GM03348 (cell line): Measurements from ENCODE around the gene SNX8.

Experiments
- DNase-seq: peaks from one replicate; pipeline ENCODE4 v3.0.0; 2012; ENCODE audit warnings: low spot score

Gene SNX8

DNA sequence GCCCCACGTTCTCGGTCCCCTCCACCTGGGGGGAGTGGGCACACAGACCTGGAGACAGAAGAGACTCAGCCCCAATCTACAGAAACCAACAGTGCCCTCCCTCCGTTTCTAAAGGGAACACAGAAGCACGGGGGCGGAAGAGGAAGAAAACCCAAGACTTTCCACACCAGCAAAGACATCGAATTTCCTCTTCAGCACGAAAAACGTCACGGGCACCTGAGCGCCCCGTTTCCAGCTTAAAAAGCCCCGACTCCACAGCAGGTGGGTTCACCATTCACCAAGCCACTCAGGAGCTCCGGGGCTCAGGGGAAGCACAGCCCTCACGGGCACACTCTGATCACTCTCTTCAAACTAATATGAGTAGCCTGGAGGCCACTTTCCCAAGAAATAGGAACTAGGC lies 52.6 kb downstream of the SNX8 start:
- no peak for DNase-seq

DNA sequence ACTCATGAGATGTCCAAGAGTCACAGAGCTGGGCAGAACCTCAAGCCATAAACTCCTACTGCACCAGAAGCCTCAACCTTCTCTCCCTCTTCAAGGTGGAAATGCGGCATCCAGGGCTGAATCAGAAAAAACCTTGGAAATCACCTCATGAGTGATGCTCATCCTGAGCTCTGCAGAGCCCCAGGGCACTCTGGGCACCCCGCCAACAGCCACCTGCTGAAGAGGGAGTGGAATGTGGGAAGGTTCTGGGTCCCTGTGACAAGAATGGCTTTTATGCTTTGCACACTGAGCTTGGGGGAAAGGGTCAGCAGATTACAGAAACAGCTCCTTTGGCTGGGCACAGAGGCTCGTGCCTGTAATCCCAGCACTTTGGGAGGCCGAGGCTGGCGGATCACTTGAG lies 53.4 kb downstream of the SNX8 start:
- DNase-seq = no peak

DNA sequence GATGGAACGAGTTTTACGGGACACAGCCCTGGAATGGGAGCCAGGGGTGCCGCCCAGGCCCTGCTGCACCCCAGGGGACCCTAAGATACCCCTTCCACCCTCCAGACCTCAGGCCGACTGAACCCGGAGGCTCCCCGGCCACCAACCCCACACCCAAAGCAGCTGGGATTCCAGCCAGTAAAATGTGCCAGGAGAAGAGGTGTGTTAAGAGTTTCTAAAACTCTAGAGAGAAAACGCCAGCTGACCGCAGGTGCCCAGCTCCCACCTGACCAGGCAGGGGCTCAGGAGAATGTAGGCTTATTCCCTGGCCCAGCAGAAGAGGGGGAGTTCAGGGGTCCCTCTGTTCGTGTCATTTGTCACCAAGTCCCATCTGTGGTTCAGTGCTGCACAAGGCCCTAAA lies 54.8 kb downstream of the SNX8 start:
- DNase-seq = no peak

DNA sequence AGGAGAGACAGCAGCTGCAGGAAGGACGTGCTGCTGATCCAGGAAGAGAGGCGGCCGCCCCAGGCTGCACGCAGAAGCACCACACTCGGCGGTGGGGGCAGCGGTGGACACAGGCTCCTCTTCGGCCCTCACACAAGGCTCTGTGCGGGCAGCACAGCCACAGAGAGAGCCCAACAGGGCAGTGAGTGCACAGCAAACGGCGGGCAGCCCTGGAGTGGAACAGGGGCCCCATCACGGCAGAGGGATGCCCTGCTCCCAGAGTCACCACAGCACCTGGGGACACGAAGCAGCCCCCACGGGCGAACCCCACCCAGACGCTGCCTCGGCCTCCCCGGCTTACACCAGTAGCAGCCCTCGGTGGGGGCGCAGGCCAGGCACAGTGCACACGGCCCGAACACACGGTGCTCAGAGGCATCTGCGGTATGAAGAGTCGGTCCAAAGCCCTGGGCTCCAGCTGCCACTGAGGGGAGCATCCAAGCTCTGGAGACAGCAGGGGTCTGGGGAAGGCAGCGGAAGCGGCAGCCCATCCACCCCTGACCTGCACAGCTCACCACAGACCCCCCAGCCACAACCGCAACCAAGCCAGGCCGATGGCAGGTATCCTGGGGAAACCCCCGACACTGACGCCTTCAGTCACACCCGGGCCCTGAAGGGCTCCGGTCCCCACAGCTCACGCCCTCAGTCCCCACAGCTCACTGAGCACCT lies 55.4 kb downstream of the SNX8 start:
- DNase-seq = no peak

DNA sequence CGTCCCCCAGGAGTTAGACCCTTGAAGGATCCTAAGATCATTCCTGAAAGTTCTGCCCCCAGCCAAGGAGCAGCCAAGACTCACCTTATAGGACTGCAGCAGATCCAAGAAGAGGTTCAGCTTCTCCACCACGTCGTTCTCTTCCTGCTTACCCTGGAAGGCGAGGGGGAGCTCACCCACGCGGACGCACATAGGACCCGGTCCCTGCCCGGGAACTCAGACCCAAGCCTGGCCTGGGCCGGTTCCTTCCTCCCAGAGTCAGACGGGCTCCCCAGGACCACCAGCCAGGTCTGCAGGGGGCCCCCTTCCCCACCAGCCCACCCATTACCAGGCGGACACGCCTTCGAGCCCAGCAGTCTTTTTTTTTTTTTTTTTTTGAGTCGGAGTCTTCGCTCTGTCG lies 56.6 kb downstream of the SNX8 start:
- DNase-seq = no peak

DNA sequence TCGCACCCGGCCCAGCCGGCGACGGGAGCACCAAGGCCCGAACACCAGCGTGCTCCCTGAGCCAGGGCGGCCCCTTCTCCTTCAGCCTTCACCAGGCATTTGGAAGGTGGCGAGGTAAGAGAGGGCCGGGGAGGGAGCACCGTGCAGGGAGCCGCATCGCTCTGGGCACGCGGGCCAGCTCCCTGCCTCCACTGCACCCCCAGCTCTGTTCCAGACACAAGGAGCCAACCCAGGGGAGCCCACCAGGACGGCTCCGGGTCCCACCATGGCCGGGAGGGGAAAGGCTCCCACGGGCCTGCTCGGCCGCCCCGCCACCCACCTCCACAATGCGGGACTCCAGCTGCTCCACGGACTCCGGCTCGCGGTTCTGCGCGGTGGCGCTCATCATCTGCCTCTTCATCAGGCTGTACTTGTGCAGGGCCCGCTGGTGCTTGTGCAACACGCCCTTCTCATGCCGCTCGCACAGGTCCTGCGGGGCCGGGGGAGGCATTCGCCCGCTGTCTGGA lies 57.1 kb downstream of the SNX8 start:
- no peak for DNase-seq

DNA sequence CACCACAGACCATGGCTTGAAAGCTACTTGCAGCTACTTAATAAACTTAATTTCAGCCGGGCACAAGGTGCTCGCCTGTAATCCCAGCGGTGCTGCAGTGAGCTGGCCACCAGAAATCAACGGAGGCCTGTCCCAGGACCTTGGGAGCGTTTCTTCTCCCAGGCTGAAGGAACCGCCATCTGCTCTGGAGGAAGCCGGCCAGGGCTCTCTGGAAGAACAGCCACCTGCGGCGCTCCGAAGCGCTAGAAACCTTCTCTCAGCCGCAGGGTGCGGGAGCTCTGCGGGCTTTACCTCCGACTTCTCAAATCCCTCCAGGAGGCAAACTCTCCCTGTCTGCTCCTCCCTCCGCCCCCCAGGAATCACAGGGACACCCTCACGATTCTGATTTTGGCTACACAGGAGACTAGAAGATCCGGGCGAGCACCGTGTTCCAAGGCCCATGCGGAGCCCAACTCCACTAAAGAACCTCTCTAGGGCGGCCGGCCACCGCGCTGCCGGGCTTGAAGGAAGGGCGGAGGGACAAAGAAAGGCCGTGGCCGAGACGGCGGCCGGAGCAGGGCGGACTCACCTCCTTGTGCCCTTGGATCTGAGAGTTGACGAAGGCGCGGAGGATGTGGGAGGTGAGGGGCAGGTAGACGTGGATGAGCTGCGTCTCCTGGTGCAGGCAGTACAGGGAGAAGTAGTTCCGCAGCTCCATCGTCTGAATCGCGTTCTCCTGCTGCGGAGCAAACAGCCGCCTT lies 57.8 kb downstream of the SNX8 start:
- DNase-seq = no peak

DNA sequence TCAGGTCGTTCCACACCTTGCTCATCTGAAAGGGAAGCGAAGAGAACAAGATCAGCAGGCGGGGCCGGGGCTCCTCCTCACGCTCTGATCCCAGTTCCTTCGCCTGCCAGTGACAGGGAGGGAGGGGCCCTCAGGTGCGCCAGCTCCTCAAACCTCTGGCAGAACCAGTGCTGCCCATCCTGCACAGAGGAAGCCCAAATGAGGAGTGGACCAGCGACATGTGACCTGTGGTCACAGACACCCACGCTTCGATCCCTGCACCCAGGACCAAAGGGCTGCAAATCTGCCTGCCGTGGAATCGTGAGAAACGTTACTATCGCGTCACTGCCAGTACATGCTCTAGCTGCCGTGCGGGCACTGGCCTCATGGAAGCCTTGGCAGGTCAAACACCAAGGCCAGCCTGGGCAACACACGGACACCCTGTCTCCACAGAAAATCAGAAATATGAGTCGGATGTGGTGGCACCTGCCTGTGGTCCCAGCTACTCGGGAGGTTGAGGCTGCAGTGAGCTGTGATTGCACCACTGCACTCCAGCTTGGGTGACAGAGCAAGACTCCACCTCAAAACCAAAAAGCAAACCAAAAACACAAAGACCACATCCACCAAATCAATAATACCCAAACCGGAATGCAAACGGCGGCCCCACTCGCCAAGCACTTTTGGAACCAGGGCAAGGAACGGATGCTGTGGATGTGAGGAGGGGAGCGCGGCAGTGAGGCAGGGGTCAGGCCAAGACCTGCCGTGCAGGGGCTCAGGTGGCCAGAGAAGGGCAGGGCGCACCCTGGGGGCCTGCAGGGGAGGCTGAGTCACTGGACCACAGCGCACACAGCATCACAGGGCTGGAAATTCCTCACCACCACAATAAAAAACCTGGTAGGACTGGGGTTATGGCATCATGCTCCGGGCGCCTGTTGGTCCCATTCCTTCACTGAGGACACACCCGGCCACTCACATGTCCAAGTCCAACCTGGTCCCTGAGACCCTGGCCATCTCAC lies 58.8 kb downstream of the SNX8 start:
- no peak for DNase-seq

DNA sequence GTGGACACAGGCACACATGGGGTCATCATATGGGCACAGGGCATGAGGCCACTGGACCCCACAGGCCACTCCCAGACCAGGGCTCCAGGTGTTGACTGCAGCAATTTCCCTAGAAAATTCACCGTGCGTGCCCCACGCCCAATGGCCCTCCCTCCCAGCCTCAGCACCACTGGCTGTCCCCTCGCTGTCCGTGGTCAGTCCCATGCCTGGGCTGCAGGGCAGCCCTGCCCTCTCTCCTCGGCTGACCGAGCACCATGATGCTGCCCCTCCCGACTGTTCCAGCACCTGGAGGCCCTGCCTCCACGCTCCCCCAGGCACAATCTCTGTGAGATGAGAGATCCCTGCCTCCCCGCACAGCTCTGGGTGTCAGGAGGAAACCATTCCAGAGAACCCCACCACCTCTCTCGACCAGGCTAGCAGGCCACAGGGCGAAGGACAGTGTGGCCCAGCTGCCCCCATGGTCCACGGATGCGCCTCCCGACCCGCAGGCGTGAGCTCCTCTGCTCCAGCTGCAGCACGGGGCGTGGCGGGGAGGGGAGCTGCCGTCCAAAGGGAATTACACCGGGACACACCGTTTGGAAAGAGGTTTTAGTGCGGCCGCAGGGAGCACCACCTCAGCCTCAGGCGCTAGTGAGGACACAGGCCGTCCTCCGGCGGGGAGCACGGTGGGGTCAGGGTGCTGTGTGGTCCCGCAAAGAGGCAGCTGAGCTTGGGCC lies 59.7 kb downstream of the SNX8 start:
- DNase-seq = no peak

DNA sequence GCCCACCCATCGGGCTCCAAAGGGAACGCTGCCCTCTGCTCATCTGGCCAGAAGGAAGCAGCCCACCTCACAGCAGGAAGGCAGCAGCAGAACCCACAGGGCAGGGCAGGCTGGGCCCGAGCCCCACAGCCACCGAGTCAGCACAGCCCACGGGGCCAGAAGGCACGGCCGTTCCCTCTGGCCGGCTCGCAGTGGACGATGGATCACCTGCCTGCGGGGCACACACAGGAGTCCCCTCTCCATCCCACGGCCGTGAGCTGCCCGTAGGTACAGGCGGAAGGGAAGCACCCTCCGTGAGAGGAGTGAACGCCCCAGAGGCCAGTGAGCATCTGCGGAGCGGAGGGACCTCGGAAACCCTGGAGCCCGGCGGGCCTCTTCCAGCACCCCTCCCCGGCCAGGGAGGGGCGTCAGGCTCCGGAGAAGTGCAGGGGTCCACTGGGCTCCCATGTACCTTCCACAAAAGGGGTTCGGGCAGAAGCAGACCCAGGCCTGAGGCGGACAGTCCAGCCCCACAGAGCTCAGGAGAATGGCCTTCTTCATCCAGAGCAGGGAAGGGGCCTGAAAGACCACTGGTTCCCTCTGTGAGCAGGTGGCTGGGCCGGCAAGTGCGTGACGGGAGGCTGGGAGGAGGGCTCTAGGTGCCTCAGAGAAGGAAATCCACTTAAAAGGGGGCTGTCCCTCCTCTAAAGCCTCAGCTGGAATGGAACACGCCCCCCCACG lies 60.6 kb downstream of the SNX8 start:
- no peak for DNase-seq

DNA sequence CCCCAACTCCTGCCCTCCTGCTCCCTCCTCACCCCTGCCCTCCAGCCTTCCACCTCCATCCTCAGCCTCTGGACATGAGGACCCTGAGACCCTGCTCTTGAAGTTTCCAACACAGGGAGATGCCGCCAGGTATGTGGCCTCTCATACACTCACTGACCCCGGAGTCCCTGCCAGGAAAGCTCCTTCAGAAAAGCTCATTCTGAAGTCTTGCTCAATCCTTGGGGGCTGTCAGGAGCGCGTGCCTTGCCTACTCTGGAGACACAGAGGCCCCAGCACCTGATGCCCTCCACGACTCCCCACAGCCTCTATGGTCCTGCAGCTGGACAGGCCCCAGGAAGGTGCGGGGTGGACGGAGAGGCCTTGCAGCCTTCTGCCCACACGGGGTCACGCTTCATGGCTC lies 61.2 kb downstream of the SNX8 start:
- no peak for DNase-seq

DNA sequence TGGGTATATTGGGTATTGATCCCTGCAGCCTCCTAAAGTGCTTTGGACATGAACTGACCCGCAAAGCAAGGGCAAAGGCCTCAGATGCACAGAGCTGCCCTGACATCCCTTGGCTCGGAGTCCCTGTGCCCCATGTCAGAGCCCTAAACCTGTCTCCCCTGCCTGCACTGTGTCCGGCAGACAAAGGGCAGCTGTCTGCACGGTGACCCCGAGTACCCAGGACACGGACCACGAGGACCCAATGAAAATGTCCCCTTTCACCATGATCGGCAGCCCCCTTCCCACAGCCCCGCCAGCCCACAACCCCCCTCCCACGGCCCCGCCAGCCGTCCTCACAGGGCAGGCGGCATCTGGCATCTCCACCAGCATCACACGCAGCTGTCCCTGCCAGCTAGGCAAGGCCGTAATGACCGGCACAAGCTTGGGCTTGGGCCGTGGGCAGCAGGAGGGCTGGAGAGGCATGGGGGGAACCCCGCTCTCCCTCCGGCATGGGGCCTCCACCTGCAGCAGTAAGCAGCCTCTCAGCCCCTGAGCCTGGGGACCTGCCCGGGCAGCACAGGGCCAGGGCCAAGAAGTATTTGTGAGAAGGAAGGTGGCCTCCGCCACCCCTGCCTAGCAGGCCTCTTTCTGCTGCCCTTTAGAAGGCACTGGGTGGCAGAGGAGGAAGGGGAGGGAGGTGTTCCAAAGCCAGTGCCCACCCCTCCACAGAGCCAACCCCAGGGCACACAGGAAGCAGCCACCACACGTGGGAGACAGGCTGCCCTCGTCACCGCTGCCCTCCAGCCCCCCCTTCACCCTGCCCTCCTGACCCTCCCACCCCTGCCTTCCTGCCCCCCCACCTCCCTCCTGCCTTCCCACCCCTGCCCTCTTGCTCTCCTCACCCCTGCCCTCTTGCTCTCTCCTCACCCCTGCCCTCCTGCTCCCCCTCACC lies 62.1 kb downstream of the SNX8 start:
- DNase-seq = no peak

DNA sequence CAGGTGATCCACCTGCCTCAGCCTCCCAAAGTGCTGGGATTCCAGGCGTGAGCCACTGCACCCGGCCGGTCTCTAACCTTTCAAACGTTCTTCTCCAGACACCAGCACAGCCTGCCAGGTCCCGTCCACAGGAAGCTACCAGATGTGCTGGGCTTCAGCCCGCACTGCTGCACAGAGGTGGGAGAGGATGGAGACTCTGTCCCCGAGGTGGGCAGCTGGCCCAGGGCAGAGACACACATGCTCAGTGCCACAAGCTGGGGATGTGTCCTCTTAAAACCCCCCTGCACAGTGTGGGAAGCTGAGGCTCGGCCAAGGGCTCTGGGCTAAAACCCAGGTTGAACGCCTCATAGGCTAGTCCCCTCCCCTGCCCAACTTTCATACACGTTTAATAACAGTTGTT lies 62.9 kb downstream of the SNX8 start:
- DNase-seq = no peak

DNA sequence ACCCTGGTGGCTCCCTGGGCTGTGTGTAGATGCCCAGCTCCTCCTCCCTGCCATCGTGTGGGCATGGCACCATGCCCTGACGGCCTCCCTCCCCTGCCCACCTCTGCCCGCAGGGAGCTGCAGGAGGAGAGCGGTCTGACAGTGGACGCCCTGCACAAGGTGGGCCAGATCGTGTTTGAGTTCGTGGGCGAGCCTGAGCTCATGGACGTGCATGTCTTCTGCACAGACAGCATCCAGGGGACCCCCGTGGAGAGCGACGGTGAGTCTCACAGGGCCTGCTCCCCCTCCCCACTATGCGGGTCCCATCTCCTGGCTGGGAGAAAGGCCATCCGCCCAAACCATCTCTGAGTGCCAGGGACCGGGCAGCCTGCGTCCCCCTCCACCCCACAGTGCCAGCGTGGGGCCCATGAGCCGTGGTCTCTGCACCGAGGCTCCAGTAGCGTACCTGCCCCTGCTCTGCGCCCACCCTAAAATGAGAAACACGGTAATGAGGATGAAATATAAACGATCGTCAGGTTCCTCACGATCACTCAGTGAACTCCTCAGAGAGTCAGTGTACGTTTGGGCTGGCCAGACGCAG lies 64.4 kb downstream of the SNX8 start:
- DNase-seq = no peak

DNA sequence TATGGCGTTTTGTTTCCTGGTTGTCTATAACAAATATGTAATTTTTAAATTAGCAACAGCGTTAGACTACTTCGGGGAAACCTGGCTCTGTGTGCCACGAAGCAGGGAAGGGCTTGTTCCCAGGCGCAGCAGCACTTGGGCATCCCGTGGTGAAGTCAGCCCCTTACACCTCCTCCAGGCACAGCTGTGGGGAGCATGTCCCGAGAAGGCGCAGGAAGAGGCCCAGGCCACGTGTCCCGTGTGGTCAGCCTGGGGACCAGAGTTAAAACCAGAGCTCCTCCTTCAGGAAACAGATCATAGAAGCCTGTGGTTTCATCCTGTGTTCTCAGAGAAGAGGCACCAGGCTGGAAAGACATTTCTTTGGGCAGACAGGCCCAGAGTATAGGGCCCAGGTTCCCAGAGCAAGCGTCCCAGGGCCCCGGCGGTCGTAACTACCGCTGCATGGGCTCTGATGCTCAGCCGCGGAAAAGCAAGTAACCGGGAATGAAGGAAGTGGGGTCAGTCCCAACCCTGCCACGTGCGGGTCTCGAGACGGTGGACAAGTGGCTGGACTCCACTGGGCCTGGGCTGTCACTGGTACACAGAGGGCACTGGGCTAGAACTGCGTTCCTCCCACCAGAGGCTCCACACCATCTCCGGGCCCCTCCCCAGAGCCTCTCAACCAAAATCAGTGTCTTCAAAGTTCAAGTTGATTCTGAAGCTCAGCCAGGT lies 65.1 kb downstream of the SNX8 start:
- DNase-seq = peak; percentile 96

DNA sequence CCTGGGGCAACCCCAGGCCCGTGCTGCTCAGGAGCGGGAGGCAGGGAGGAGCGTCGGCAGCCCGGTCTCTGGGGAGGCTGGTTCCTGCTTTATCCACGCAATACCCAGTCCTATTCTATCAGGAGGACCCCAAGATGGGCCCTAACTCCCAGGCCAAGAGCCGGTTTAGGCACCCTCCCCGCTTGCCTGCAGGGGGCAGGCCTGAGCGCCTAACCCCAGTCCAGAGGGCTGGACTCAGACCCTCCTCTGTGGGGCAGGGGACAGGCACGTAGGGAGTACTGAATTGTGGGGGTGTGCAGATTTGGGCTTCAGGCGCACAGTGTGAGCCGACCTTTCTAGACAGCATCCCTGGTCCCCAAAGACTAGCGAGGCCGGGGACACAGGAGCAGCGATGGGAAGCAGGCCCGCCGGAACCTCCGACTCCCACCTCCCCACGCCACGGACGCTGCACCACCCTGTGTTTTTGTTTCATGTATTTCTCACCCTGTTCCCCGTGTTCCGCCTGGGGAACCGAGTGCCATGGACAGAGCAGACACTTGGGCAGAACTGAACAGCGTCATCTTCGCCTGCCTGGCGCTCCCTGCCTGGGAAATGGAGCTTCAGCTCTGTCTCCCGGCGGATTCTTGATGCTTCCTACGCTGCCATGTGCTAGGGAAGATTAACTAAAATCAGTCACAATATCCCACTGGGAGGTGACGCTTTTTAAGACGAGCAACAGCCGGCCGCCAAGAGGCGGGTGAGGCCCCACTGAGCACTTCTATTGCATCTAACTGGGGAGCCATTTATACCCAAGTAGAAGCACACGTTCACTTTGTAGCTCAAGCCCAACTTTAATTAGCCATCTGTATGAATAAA lies 66.9 kb downstream of the SNX8 start:
- peak; percentile 79 for DNase-seq

DNA sequence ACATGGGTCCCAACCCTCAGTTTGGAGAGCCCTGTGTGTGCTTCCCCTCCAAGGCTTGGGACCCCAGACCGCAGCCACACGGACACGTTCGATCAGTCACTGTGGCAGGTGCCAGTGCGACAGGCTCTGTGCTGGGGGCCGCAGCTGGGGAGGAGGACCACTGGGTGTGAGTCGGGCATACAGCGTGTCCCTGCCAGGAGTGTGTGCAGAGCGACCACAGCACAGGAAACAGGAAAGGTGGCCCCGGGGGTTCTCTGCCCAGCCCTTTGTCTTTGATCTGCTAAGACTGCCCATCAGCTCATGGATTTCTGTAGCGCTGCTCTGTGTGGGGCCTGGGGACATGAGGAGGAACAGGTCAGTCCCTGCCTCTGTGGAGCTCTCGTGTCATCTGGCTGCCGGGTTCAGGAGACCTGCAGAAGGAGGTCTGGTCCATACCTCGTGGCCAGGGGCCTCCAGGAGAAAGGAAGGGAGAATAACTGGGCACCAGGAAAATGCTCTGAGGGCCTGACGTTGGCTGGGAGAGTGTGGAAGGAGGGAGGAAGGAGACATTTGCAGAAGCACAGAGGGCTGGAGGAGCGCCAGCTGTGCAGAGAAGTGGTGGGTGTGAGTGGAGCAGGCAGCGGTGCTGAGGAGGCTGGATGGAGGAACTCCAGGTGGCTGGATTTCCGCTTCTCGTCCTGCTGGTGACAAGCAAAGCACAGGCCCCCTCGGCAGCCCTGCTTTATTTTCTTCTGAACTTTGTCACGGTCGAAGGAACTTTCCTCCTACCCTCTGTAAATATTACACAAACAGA lies 68.2 kb downstream of the SNX8 start:
- DNase-seq = no peak
